ENCODE results near the gene IWS1.
A peak's percentile ranks its signal among the peaks of the same experiment; 100 is the strongest.
"Not testable (repeated sequence)": the region's sequence is repeated elsewhere in the genome, so short reads cannot be mapped to it uniquely, and the experiment has no call there.

IWS1 gene

DNA sequence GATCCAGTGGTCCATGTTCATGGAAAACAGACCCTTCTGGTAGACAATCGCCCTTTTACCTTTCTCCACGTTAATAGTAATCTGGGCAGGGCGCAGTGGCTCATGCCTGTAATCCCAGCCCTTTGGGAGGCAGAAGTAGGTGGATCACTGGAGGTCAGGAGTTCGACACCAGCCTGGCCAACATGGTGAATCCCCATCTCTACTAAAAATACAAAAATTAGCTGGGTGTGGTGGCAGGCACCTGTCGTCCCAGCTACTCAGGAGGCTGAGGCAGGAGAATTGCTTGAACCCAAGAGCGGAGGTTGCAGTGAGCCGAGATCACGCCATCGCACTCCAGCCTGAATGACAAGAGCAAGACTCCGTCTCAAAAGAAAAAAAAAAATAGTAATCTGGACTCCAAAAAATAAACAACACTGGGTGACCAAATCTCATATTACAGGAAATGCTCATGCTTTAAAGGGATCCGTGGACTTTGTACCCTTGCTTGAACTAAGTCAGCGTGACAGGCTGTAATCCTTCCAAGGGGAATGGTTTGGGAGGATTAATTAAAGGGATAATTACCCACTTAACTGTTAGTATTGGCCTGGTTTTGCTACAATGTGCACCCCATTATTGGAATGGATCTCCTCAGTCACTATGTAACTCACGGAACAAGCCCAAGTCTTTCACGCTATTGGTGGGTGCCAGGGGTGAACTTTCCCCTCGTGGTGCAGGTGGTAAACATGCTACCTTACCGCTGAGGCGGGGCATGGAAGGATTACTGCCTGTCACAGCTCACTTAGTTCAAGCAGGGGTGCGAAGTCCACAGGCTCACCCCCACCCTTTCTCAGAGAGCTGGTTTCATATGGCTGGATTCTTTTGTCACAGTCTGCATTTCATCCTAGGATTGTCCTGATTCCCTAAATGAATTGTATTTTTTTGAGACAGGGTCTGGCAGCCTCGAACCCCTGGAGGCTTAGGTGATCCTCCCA, 71.4 kb downstream of the IWS1 start:
- no peak for DNase-seq (ENCODE audit: low spot score)

DNA sequence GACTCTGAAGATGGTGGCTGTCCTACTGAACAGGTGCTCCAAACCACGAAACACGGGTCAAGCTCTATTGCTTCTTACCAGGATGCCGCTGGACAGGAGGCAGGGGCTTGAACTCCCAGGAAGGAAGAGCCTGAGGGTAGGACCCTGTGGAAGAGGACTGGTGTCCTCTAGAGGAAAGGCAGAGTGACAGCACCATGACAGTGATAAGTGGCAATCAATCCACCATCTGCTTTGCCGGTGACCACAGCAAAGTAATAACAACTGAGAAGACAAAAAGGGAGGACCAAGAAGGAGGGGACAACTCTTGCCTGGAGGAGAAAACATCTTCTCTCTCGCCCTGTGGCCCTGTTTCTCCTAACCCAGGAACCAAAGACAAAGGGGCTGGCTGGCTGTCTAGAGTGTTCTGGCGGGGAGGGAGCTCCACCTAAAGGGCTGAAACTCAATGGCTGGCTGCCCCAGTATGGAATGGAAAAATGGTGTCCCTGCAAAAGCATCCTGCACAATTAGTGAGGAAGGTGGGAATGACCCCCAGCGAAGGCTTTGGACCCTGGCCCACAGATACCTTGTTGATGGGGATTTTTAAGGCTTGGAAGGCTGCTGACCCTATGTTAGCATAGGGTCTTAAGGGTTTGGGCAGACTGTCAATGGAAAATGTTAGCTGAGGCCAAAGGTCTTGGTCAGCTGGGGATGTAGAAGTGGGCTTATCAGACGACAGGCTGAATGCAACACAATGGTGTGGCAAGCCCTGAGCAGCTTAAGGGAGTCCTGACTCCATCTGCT, 72.7 kb downstream of the IWS1 start:
- peak; percentile 14 for DNase-seq (ENCODE audit: low spot score)

DNA sequence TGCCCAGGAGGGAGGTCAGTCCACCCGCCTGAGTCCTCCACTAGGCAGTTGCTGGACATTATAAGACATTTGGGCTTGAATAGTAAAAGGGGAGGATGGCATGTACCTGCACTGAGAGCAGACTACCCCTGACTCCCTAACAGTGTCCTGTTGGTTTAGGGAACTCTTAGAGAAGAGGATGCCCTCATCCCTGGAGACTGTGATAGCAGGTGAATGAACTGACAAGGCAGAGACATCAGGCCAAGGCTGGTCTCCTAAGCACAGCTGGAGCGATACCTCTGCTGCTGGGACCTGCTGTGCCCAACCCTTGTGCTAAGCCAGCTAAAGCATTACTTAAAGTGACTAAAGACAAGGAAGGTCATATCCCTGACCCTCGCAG, 73.3 kb downstream of the IWS1 start:
- no peak for DNase-seq (ENCODE audit: low spot score)

DNA sequence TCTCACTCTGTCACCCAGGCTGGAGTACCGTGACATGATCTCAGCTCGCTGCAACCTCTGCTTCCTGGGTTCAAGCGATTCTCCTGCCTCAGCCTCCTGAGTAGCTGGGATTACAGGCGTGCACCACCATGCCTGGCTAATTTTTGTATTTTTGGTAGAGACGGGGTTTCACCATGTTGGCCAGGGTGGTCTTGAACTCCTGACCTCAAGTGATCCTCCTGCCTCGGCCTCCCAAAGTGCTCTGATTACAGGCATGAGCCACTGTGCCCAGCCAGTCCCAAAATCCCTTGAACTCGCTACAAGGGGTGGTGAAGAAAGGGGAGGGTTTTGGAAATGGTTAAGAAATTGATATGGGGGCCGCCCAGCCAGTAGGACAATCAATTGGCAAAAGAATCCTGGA, 73.9 kb downstream of the IWS1 start:
- DNase-seq (ENCODE audit: low spot score), result not testable (repeated sequence)

DNA sequence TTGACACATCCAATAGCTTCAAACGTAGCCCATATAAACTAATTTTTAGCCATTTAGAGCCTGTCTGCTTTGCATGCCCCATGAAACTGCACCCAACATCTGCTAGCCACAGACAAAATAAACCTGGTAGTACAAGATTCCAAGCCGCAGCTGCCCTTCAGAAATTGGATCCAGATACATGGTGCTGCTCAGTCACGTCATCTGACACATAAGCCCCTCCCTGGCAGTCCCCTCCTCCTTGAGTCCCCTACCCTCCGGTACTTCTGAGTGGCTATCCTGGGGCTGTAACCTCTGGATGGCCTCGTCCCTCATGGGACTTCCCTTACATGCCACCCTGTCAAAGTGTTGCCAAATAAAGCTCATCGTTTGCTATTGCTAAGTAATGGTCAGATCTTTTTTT, 74.3 kb downstream of the IWS1 start:
- no peak for DNase-seq (ENCODE audit: low spot score)

DNA sequence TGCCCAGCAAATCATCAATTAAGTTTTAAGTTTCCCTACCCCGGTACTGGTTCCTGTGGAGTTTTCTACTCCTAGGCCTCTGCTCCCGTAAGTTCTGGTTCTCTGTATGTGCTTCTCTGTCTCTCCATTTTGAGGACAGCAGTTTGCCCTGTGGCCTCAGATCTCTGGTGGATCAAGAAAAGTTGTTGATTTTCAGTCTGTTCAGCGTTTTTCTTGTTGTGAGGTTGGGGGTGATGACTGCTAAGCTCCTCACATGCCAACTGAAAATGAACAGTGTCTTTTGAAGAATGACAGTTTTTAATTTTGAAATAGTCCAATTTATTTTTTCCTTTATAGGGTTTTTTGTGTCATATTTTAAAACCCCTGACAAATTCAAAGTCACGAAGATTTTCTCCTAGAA, 76.4 kb downstream of the IWS1 start:
- DNase-seq (ENCODE audit: low spot score), result no peak

DNA sequence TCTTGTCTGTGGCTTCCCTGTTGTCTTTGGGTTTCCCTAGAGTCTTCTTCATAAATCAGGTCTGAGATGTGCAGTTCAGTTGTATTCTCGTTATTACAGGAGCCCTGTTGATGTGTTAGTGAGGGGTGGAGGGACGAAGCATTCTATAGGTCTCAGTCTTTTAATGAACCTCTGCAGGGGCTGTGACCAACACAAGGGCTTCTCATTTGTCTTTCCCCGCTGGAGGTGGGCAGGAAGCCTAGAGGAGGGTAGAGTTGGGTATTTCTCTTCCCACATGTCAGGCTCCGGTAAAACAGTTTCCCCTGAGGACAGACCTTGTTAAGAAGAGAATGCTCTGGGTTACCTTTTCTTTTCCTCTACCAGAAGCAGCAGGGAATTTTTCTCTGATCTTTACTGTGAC, 76.9 kb downstream of the IWS1 start:
- DNase-seq (ENCODE audit: low spot score), result no peak

DNA sequence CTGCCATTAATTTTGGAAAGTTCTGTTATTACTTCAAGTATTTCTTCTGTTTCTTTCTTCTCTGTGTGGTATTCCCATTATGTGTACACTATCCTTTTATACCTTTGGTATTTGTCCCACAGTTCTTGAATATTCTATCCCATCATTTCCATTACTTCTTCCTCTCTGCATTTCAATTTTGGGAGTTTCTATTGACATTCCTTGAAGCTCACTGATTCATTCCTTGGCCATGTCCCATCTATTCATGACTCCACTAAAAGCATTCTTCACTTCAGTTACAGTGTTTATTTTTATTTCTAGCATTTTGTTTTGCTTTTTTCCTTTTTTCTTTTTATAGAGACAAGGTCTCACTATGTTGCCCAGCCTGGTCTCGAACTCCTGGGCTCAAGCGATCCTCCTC, 77.8 kb downstream of the IWS1 start:
- no peak for DNase-seq (ENCODE audit: low spot score)

DNA sequence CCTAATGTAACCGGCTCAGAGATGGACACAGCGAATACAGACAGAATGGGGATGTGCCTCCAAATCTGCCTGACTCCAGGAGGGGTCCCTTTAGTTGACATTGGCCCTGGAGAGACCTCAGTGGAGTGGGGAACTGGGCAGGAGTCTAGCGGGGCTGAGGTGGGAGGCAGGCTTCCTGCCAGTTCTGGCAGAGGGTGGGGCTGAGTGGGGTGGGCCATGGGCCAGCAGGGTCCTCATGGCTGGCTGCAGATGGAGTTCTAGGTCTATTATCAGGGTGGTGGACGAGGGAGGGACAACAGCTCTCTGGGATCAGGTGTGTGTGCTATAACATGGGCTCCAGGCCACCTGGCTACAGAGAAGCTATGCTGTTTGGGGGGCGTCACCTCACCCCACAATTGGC, 86.9 kb downstream of the IWS1 start:
- DNase-seq (ENCODE audit: low spot score), result no peak

DNA sequence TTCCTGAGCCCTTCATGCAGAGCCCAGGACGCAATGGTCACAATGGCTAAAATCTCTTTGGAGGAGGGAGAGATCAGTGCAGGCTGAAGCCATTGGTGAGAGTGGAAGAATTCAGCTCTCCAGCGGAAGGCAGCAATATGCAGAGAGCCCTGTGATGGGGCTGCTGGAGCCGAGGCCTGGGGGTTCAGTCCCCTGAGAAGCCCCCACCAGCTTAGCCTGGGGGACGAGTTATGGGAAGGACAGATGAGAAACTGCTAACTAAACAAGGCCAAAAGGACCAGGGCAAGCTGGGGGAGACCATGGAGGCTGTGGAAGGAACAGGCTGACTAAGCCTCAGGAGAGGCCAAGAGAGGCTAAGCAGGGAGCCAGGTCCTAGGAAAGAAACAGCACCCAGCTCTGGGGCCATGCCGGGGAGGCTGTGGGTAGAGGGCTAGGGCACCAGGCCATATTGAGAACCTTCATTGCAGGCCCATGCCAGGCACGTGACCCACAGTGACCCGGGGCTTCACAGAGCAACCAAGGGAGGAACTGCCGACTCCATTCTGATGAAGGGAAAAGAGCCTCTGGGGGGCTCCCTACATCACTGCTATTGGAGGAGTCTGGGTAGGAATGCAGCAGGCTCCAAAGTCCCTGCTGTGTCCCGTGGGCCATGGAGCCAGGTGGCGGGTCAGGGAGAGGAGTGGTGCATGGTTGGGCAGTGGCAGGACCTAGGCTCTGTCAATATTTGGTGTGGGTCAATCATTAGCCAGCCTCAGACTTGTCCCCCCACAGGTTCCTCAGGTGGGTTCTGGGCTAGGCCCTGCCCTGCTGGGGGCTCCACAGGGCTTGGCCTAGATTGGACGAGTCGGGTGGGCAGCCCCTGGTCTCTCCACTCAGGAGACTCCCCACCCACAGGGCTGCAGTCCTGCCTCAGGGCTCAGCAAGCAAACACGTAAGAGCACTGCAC, 88.2 kb downstream of the IWS1 start:
- DNase-seq (ENCODE audit: low spot score), result no peak

DNA sequence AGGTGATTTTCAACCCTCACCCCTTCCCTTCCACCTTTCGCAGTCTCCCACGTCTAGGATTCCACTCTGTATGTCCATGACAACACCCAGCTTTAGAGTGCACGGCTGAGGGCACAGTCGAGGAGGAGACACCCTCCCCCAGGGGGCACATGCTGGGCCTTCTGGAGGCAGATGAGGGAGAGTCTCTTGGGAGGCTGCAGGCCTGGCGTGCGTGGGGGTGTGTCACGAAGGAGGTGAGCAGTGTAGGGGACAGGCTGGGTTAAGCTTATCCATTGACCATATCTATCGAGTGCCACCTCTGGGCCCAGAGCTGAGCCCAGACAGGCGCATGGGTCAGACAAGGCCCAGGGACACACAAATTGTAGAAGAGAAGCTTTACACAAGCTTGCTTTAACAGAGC, 89.2 kb downstream of the IWS1 start:
- no peak for DNase-seq (ENCODE audit: low spot score)

DNA sequence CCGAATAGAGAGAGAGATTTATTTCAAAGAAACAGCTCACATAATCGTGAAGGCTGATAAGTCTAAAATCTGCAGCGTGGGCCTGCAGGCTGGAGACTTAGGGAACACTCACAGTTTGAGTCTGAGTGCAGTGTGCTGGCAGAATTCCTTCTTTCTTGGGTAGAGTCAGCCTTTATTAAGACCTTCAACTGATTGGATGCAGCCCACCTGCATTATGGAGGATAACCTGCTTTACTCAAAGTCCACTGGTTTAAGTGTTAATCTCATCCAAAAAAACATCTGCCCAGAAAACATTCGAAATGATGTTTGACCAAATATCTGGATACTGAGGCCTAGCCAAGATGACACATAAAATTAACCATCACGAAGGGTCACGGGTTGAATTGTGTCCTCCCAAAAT, 91.8 kb downstream of the IWS1 start:
- no peak for DNase-seq (ENCODE audit: low spot score)

DNA sequence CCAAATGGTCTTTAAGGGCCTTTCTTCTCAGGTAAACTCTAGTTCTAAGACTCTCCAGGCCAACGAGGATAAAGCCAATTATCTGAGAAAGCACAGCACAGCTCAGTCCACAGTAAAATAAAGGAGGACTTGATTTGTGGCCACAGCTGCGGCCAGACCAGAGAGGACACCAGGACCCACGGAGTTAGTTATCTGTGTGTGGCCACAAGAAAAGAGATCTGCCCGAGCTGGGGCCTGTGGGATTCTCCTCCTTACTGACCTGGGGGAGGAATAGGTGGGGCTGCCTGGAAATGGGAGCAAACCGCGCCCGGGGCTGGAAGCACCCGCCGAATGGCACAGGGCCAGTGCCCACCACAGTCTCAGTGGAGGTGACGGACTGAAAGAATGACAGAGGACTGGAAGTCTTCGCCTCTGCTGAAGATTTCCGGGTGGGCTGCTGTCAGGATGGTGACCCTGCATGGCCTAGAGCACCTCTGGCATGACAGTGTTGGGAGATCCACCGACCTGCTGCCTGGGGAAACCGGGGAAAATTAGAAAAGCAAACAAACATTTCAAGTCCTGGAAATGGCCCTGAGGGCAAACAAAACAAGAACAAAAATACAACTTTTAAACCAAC, 94.8 kb downstream of the IWS1 start:
- no peak for DNase-seq (ENCODE audit: low spot score)

Measured in cerebellar cortex (tissue), 1 donor.